Measurements from ENCODE around the gene TENT5D.
"Not testable (repeated sequence)": the region's sequence is repeated elsewhere in the genome, so short reads cannot be mapped to it uniquely, and the experiment has no call there.

Gene TENT5D

DNA sequence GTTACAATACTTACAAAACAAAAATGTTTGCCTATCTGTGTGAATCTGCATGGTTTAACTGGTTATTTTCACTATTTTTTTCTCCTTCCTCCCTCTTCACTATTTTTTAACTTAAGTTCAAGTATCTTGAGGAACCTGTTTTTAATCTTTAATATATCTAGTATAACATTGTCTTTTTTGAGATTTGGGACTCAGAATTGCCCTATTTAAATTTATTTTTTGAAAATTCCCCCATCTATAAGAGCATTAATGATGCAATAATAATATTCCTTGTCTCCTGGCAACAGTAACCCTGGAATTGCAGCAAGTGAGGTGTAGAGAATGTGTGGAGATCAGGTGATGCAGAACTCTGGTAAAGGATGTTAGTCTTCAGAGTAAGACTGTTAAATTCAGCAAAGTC, at the start of gene TENT5D:
Gene TENT5D, plus strand, starts transcription at position 301 of the 400 bp plus-strand sequence. CDS start 22,093 bp downstream, outside the sequence.
- FAIRE-seq (no peak), DNase-seq (ENCODE audit: insufficient read length, low spot score) (no peak)

DNA sequence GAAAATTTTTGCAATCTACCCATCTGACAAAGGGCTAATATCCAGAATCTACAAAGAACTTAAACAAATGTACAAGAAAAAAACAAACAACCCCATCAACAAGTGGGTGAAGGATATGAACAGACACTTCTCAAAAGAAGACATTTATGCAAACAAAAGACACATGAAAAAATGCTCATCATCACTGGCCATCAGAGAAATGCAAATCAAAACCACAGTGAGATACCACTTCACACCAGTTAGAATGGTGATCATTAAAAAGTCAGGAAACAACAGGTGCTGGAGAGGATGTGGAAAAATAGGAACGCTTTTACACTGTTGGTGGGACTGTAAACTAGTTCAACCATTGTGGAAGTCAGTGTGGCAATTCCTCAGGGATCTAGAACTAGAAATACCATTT, 34.6 kb upstream of the TENT5D start:
- FAIRE-seq; DNase-seq (ENCODE audit: insufficient read length, low spot score): not testable (repeated sequence)

DNA sequence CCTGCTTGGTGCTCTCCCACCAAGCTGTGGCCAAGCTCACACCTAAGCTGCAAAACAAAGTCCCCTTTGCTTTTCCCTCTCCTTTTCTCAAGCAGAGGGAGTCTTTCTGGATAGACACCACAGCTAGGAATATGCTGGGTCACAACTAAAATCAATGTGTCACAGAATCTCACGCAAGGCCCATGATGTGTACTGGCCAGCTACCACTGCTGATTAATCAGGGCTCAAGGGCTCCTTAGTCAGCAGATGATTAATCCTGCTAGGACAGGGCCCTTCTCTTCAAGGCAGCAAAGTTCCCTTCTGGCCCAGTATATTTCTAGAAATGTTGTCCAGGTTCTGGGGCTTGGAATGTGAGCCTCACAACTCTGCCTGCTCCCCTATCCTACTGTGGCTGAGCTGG, 32.0 kb upstream of the TENT5D start:
- no peak for FAIRE-seq
- no peak for DNase-seq (ENCODE audit: insufficient read length, low spot score)

DNA sequence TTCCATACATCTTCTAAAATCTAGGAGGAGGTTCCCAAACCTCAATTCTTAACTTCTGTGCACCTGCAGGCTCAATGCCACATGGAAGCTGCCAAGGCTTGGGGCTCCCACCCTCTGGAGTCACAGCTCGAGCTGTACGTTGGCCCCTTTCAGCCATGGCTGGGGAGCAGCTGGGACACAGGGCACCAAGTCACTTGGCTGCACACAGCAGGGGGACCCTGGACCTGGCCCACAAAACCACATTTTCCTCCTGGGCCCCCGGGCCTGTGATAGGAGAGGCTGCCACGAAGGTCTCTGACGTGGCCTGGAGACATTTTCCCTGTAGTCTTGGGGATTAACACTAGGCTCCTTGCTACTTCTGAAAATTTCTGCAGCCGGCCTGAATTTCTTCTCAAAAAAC, 8.2 kb upstream of the TENT5D start:
- DNase-seq (ENCODE audit: insufficient read length, low spot score) (no peak), FAIRE-seq (no peak)

DNA sequence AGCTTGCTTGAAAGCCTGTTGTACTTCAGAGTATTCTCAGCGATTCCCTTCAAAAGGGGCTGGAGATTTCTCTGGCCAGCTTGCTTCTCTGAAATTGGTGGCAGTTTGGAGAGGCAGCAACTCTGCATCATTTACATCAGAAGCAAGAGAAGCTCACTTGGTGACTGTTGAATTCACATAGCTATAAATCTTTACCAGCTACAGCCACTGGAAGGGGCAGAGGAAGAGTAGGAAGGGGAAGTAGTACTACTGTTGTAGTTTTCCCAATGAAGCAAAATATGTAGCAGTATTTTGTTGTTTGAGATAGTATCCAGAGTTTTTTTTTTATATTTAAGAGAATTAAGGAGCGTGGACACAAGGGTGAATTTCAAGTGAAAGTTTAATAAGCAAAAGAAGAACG, 2.8 kb downstream of the TENT5D start:
- FAIRE-seq: no peak
- no peak for DNase-seq (ENCODE audit: insufficient read length, low spot score)

DNA sequence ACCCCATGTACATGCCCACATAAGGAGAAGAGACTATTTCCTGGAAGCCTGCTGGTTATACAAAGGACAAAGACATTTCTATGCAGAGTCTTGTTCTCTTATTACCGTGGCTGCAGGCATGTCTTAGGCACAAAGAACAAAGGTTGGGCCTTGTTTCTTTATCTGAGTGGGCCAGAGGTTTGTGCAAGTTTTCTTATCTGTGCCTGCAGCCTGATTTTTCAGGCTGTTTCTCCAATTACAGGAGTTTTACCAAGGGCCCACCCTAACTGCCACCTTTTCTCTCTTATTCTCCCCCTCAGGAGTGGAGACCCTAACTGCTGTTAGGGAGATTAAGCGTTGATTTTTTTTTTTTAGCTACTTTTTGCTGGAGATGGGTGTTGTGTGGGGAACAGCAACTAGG, 3.5 kb downstream of the TENT5D start:
- FAIRE-seq (no peak), DNase-seq (ENCODE audit: insufficient read length, low spot score) (no peak)

DNA sequence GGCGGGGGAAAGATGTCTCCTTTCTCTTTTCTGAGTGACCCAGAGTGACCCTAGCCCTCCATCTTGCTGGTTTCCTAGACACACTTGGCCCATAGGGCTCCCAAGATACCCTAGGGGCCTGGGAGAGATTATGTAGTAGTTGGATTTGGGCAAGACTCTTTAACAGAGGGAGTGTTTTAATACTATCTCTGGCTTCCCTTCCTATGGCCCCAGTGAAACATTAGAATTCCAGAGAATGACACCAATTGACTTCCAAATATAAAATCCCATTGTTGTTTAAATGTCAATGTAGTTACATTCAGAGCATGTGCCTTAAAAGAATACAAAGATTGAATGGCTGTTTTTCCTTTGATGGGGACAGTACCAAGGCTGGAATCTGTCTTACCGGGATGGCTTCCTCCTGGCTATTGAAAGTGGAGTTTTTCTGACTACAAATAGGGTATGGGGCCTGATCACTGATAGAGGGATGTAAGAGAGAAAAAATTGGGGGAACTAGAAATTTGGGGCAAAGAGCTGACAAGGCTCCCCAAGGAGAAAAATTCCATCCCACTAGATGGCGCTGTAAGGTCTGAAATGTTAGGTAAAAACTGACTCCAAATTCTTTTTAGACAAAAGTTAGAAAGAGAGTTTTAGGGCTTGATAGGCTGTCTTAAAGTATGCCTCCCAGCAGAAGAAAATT, 10.7 kb downstream of the TENT5D start:
- FAIRE-seq: no peak
- no peak for DNase-seq (ENCODE audit: insufficient read length, low spot score)

DNA sequence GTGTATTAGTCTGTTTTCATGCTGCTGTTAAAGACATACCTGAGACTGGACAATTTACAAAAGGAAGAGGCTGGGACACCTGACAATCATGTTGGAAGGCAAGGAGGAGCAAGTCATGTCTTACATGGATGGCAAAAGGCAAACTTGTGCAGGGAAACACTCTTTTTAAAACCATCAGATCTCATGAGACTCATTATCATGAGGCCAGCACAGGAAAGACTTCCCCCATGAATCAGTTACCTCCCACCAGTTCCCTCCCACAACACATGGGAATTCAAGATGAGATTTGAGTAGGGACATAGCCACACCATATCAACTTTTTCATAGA, 11.2 kb downstream of the TENT5D start:
- DNase-seq (ENCODE audit: insufficient read length, low spot score): no peak
- peak; percentile 49 for FAIRE-seq

DNA sequence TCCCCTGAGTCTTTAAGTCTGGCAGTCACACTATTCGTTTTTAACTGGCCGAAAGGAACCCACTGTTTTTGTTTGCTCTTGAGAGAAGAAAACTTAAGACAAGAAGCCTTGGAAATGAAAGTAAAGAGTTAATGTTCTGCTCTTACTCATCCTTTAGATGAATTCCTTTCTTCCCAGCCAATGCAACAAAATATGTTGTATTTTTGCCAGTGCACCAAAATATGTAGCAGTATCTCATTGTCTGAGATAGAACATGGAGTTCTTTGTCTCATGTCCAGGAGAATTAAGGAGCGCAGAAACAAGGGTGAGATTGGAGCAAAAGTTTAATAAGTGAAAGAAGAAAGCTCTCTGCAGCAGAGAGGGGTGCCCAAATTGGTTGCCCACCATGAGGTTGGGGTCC, 12.2 kb downstream of the TENT5D start:
- no peak for FAIRE-seq
- DNase-seq (ENCODE audit: insufficient read length, low spot score): no peak

DNA sequence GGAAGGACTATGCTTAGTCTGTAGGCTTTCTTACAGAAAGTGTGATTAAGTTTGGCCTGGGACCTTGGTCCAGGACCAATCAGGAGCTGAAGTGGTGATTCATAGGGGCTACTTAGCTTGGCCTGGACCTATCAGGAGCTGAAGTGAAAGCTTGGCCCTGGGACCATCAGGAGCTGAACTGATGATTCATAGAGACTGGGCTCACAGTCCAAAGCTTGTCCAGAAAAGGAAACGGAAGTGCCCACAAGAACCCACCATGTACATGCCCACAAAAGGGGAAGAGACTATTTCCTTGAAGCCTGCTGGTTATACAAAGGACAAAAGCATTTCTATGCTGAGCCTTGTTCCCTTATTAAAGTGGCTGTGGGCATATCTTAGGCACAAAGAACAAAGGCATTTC, 12.6 kb downstream of the TENT5D start:
- DNase-seq (ENCODE audit: insufficient read length, low spot score) (no peak), FAIRE-seq (no peak)

DNA sequence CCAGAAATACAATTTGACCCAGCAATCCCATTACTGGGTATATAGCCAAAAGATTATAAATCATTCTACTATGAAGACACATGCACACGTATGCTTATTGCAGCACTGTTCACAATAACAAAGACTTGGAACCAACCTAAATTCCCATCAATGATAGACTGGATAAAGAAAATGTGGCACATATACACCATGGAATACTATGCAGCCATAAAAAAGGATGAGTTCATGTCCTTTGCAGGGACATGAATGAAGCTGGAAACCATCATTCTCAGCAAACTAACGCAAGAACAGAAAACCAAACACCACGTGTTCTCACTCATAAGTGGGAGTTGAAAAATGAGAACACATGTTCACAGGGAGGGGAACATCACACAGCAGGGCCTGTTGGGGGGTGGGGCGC, 47.9 kb downstream of the TENT5D start:
- DNase-seq (ENCODE audit: insufficient read length, low spot score); FAIRE-seq: not testable (repeated sequence)

DNA sequence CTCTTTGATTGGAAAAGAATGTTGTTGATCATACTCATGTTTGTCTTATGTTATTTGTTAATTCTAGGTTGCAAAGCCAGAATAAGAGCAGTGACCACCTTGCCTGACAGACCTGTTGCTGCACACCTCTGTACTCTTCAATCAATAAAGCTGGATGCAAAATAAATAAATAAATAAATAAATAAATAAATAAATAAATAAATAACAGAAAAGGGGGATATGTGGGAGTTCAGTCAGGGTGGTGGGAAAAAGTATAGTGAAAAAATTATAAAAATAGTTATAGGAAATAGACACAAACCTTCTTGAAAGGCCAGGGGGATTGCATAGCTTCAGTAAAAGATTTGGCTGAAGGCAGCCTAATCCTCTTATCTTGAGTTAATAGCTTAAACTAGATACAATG, 51.3 kb downstream of the TENT5D start:
- FAIRE-seq (no peak), DNase-seq (ENCODE audit: insufficient read length, low spot score) (no peak)

DNA sequence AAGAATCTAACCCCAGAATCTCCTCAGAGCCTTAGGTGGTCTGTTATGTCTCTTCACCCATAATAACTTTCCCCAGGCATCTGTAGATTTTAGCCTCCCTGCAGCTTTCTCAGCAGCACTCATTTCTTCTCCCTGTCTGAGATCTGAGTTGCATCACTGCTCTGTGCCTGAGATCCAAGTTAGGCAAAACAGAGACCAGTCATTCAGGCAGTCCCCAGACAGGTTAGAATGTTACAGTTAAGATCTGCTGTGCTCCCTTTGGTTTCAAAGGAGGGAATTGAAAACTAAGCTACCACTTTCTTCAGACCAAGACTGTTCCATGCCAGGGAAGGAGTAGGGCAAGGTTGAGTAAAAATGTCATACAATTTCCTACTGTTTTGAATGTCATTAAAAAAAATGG, 65.3 kb downstream of the TENT5D start:
- DNase-seq (ENCODE audit: insufficient read length, low spot score) (no peak), FAIRE-seq (peak; percentile 21)

DNA sequence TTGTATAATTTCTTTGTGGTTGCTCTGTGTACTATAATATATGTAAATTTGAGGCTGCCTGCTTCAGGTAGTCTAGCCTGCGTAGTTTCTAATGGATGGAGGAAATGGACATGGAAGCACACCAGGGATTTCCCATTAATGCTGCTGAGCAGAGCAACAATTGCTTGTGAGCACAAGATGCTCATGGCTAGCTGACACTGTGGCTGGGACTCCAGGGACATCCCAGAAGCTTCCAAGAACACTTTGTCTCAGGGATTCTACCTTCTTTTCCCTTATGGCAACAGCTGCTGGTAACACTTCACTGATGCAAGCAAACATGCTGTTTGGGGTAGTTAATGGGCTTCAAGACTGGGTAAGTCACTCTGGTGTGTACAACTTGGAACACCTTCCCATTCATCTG, 66.1 kb downstream of the TENT5D start:
- DNase-seq (ENCODE audit: insufficient read length, low spot score) (no peak), FAIRE-seq (no peak)

DNA sequence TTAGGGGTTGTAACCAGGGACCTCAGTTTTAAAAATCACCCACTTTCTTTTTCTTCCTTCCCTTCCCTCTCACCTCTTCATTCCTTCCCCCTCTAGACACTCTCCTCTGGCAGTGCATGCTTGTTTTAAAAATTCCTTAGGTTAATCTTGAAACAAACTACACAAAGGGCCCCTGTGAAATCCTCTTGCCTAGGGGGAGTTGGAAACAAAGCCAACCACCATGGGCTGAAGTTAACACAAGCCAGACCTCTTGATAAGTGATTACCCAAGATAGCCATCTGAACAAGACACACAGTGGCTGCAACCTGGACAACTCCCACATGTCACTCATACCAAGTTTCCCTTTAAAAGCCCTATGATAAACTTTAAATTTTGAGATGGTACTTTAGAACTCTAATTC, 68.9 kb downstream of the TENT5D start:
- no peak for FAIRE-seq
- no peak for DNase-seq (ENCODE audit: insufficient read length, low spot score)
